T-helper 22 cell (primary cell): ENCODE data around the gene USP35.
A peak's percentile ranks its signal among the peaks of the same experiment; 100 is the strongest.

Experiments
- DNase-seq: peaks from one replicate; pipeline ENCODE4 v3.0.0-alpha.2; 2020; ENCODE audit warnings: low read depth

USP35 gene

DNA sequence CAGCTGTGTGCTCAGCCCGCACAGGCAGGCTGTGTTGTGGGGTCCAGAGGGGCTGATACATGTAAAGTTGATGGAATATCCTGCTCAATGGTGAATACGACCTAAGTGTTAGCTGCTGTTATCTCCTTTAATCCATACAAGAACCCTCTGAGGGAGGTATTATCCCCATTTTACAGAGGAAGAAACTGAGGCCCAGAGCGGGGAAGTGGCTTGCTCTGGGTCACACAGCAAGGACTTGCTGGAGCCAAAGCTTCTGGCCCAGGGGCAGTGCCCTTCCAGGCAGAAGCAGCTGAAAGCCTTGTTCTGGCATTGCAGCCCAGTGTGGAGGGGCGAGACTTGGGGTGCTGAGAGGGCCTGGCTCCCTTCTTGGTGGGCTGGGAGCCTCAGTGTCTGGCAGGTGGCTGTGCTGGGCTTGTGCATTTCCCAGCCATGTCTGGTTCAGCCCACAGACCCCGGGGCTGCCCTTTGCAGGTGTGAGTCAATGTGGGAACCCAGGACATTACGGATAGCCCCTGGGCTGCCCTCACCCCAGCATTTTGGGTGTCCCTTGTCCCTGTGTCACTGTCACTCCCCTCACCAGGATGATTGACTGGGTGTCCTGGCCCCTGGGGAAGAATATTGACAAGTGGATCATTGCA, 10.4 kb downstream of the USP35 start:
- no peak for DNase-seq

GRCh38 chr11:78199653-78200015, 10.9 kb downstream of the USP35 start:
- DNase-seq: no peak

- DNase-seq: no peak
Observed at GRCh38 chr11:78200061-78200460, 11.3 kb downstream of the USP35 start.

DNA sequence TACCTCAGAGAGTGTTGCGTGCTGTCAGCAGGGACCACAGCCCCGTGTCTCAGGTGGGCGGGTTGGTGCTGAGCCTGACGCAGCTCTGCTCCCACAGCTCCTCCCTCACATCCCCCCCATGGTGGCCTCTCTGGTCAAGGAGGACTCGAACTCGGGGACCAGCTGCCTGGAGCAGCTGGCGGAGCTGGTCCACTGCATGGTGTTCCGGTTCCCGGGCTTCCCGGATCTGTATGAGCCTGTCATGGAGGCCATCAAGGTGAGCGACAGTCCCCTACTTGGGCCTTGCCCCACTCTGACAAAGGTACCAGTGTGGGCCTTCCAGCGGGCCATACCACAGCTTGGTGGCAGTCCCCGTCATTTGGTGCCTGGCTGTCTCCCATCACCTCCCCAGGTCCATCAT, 11.8 kb downstream of the USP35 start:
- DNase-seq: no peak

GRCh38 chr11:78201096-78201818, 12.5 kb downstream of the USP35 start:
- no peak for DNase-seq

DNA sequence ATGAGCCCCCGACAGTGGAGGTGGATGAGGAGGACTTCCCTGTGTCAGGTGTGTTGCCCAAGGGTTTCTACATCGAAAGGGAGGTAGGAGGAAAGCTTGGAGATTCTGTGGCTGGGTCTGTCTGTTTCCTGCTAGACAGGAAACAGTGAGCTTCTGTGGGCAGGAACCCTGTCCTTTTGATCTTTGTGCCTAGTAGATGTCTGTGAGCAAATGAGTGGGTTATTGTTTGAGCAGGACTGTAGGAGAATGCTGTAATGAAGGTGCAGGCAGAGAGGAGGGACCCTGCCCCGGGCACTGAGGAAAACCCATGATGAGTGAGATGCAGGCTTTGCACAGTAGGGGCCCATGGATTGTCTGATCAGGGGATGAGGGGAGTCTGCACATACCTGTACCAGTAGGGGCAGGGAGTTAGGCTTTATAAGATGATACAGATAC, 14.0 kb downstream of the USP35 start:
- DNase-seq: peak; percentile 72

DNA sequence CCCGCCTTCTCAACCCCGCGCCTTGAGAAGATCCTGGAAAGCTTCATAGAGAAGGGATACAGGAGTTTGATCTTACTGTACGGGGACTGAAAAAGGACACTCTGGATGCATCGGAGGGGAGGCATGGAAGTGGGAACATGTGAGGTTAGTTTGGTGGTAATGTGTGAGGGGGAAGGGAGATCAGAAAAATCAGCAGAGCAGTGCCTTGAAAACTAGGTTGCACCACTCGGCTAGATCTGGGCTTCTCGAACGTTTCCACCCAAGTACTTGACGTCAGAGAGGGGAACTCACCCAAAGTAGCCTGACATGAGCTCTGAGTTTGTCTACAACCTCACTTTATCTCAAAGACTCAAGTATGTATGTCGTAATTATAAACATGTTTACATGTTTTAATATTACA, 14.5 kb downstream of the USP35 start:
- peak; percentile 68 for DNase-seq

GRCh38 chr11:78205256-78205655, 16.5 kb downstream of the USP35 start:
- no peak for DNase-seq

- DNase-seq: no peak
Observed at GRCh38 chr11:78205691-78206090, 17.0 kb downstream of the USP35 start.

- DNase-seq: no peak
Observed at GRCh38 chr11:78207532-78208256, 19.0 kb downstream of the USP35 start.

DNA sequence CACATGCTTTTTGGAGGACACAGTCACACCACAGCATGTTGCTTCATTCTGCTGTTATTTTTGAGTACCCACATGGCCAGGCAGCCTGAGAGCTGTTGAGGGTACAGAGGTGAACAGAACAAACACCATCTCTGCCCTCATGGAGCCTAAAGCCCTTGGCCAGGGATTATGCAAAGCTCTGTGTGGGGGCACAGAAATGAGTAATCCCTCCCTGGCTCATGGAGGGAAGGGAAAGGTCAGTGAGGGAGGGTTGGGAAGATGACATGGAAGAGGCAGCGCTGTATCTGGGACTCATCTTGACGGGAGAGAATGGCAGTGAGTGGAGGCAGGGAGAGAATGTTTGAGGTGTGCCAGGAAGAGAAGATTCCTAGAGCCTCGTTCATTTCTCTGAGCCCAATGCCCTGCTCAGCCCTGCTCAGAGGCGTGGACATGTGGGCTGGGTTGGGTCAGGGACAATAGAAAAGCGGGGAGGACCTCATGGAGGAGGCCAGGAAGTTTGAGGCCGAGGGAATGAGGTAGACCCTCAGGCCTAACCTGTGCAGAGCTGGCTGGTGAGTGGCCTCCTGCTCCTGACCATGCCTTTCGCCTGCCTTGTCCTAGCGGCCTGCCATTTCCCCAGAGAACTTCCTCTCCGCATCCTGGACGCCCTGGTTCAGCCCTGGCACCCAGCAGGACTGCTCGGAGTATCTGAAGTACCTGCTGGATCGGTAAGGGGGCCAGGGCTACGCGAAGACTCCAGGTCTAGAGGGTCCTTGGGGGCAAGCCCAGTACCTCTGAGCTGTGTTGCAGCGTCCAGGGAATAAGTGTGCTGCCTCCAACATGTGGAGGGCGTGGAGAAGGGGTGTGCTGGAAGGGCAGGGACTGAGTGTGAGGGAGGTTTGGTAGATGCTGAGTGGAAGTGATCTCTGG, 19.8 kb downstream of the USP35 start:
- DNase-seq: no peak

DNA sequence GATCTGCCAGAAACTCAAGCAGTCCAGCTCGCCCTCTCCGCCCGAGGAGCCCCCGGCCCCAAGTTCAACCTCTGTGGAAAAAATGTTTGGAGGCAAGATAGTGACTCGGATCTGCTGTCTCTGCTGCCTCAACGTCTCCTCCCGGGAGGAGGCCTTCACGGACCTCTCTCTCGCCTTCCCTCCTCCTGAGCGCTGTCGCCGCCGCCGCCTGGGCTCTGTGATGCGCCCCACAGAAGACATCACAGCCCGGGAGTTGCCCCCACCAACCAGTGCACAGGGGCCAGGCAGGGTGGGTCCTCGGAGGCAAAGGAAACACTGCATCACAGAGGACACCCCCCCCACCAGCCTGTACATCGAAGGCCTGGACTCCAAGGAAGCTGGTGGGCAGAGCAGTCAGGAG, 20.8 kb downstream of the USP35 start:
- no peak for DNase-seq

DNA sequence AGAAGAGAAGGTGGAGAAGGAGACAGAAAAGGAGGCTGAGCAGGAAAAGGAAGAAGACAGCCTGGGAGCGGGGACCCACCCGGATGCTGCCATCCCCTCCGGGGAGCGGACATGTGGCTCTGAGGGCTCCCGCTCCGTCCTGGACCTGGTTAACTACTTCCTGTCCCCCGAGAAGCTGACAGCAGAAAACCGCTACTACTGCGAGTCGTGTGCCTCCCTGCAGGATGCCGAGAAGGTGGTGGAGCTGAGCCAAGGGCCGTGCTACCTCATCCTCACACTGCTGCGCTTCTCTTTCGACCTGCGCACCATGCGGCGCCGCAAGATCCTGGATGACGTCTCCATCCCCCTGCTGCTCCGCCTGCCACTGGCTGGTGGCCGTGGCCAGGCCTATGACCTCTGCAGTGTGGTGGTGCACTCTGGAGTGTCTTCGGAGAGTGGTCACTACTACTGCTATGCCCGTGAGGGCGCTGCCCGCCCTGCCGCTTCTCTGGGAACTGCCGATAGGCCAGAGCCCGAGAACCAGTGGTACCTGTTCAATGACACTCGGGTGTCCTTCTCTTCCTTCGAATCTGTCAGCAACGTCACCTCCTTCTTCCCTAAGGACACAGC, 21.4 kb downstream of the USP35 start:
- DNase-seq: no peak

DNA sequence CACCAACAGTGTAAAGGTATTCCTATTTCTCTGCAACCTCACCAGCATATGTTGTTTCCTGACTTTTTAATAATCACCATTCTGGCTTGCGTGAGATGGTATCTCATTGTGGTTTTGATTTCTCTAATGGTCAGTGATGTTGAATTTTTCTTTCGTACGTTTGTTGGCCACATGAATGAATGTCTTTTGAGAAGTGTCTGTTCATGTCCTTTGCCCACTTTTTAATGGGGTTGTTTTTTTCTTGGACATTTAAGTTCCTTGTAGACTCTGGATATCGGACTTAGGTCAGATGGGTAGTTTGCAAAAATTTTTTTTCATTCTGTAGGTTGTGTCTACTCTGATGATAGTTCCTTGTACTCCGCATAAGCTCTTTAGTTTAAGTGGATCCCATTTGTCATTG, 22.8 kb downstream of the USP35 start:
- DNase-seq: no peak

DNA sequence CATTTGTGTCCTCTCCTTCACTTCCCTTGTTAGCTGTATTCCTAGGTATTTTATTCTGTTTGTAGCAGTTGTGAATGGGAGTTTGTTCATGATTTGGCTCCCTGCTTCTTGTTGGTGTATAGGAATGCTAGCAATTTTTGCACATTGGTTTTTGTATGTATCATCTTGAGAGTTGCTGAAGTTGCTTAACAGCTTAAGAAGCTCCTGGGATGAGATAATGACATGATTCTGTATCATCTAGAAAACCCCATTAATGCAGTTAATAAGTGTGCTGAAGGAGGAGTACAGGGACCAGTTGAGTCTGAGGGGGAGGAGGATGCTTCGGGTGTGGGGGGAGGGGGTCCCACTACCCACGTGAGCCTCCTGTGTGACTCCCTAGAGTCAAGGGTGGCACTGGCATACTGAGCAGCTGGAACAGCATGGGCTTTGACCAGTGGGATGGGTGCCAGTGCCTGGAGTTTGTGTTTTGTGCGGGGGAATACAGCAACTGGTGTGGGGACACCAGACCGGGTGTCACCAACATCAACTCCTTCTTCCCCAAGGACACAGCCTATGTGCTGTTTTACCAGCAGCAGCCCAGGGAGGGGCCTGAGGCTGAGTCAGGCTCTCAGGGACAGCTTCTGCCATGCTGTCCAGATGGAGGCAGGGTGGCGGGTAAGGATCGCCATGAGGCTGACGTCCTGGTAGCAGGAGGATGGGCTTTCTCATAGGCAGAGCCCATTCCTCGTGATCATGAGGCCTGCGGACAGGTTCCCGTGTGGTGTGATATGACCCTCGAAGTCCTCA, 24.1 kb downstream of the USP35 start:
- no peak for DNase-seq

DNA sequence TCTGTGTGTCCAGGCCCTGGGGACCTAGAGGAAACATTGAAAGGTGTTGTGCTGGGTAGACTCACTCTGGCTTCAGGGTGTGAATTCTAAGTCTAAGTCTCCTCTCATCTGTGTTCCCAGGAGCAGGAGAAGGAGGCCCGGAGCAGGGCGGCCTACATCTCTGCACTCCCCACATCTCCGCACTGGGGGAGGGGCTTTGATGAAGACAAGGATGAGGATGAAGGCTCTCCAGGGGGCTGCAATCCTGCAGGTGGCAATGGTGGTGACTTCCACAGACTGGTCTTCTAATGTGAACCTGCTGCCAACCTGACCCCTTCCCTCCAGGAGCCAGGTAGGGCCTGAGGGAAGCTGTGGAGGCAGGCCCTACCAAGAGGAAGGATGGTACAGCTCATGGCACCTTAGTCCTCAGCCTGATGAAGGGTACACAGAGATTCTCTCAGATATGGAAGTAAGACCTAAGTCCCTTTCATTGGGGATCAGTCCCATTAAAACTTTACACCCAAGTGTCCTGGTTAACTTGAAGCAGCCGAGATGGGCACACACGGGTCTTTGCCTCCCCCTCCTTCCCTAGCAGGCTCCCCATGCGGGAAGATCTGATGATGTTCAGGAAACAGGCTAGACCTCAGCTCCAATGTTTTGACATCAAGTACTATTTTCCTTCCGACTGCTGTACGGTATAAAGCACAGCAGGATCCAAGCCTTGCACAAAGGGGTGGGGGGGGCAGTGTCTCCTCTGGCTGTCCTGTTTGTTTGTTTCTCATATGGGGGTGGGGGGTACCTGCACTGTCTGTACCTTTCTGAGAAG, 25.0 kb downstream of the USP35 start:
- DNase-seq: no peak

GRCh38 chr11:78214331-78215194, 25.8 kb downstream of the USP35 start:
- no peak for DNase-seq

DNA sequence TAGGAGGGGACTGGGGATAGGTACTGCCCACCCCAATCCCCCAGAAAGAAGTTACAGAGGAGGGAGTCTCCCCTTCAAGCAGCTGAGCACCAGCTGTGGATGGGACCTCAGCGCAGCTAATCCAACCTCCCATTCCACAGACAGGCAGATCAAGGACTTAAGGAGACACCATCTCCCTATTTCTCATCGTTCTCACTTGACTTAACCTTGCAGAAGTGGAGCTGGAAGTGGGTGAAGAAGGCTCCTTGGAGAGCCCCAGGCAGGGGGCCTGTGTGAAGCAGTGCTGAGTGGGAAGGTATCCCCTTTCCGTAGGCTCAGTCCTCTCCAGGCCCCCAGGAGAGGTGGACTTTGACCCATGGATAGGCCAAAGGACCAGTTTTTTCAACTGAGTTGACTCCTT, 27.3 kb downstream of the USP35 start:
- DNase-seq: no peak
